HG03521 (cell line): ENCODE data around the gene CD52.
"Not testable (repeated sequence)": the region's sequence is repeated elsewhere in the genome, so short reads cannot be mapped to it uniquely, and the experiment has no call there.

Source experiments
- ATAC-seq: cut with Tn5 transposase; IDR thresholded peaks from one replicate; pipeline ENCODE4 v1.9.1; 2021; ENCODE audit warnings: mild to moderate bottlenecking, moderate library complexity; ENCODE audit not compliant: unreplicated experiment

The CD52 gene

DNA sequence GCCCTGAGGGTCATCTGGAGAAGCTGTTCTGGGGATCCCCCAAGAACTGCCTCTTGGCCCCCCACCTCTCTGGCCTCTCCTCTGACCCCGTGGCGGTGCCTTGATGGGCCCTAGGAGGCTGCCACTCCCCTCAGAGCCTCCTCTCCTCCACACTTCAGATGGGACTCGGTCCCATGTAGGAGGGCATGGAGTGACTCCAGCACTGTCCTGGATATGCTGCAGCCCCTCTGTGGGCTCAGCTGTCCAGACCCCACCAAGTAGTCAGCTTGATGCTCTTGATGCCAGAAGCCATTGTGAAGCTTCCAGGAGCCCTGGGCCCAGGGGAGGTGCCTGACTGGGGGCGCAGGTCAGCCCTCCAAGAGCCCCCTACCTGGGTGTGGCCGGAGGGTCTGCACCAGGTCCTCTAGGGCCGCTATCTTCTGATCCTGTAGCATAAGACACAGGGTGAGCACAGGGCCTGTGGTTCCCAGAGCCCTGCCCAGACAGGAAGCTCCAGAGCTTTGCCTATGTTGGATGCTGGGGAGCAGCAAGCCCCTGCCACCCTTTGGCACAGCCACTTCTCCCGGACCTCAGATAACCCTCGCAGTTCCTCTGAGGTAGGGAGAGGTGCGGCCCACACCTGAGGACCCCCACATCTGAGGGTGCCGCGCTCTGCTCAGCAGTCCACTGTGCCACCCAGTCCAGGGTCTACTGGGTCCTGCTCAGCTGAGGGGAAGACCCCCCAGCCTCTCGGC lies 20.5 kb upstream of the CD52 start:
- ATAC-seq, result no peak

DNA sequence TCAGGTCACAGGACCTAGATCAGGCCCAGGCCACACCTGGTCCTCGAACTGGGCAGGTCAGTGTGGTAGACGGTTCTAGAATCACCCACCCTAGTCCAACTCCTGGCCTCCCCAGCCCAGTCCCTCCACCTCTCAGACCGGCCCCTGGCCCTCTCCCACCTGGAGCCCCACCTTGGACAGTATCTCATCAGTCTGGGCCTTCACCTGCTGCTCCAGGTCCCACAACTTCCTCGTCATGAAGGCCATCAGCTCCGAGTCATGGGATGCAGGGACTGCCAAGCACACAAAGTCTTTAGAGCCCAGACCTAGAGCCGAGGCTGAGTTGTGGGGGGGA lies 20.0 kb upstream of the CD52 start:
- ATAC-seq, result no peak

DNA sequence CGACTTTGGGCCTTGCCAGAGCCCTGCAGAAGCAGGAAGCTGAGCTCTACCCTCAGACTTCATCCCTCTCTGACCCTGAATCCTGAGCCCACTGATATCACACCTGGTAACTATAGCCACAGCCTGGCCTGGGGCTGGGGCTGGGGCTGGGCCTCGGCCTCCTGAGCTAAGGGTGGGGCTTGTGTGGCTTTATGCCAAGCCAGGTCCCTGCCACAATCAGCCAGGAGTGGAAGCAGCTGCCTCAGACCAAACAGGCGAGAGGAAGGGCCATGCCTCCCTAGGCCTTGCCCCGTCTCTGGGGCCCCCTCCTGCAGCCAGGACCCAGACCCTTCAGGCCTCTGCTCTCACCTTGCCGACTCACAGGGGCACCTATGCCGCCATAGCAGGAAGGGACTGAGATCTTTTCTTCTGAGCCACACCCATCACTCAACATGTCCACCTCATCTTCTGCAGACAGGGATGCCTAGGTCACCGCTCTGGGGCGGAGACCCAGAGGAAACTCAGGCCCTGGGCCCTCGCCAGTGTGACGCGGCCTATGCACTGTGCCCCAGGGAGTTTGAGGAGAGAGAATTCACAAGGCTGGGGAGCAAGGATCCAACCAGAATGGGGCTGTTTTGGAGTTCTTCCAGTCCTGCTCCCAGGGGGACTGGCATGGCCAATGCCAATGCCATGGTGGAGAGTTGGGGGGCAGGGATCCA lies 17.0 kb upstream of the CD52 start:
- no peak for ATAC-seq

DNA sequence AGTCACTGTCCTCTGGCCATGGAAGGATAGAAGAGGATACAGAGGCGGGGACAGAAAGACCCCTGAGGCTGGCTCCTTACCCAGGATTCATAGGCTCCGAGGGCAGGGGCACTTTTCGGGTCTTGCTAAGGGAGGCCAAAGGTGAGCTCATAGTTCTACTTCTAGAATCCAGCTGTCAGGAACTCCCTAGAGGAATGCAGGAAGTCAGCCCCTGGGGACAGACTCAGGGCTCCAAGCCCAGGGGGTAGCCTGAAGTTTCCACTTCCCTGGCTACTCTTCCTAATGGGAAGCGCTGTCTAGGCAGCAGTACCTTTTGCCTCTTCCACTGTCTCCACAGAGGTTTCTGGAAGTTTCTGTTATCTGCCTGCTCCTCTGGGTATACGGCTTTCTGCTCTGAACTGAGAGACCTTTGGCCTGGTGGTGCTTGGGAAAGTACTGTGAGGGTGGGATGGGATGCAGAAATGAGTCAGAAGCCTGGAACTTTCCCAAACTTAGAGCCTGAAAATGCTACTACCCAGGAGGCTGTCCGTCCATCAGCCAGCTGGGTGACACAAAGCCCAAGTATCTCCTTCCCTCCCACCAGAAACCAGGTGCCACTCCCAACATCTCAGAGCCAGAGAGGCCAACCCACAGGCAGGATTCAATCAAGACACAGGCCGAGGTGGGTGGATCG lies 14.9 kb upstream of the CD52 start:
- no peak for ATAC-seq

DNA sequence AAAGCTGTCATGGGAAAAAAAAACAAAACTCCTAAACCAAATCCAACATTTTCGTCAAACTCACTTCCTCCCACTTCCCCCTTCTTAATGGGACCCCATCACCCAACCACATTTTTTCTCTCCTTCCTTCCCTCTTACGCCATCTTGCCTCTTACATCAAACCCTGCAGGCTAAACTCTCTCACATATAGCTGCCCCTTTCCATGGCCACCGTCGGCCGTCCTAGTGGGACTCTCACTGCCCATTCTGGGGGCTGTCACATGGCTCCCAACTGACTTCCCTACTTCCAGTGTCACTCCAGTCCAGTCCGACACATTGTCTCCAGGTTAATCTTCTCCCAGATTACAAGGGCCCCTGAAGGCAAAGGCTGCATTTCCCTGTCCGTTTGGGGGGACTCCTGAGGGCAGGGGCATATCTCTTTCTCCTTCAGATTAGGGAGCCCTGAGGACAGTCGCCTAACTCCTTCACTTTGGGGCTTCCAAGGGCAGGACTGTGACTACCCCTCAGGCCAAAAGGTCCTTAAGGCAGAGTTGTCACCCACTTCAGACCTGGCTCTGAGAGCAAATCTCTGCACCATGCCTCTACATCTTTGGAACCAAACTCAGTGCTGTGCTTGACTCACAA lies 12.0 kb upstream of the CD52 start:
- peak; percentile 12 for ATAC-seq

DNA sequence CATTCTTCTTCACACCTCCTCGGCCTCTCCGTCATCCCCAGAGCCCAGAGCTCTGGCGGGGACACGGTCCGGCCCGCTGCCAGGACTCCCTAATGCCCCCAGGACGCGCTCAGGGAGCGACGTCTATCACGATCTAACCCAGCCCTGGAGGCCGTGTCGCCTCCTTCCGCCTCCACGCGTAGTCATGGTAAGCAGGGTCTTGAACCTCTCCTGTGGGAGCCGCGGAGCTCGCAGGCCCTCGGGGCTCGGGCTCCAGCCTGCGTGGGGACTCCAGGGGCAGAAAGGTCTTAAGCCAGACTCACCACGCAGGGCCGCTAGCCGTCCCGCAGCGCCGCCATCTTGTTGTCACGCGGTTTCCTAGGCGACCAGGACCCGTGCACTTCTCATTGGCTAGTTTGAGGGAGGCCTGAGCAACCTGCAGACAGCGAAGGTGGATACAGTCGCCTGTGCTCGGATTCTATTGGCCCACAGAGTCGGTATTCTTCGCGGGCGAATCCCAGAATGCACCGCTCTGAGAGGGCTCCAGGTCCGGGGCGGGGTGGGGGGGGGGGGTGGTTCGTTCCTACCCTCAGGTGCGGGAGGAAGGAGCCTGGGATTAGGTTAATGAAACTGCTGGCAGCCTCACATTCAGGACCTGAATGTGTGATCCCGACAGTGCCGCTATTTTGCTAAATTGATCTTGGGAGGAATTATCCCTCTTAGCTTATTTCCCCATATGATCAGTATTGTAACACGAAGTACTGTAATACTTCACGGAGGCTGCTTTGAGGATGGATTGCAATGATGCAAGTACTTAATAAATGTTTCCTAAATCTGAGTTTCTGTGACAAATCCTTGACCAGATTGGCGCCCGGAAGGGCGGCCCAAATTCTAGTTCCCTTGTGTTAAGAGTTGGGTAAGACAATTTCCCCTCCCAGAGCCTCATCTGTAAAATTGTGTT lies 11.2 kb upstream of the CD52 start, which contains the start of gene UBXN11:
TSS of gene UBXN11 (minus strand) at position 347 of the 940 bp plus-strand sequence. CDS start 3,753 bp downstream, outside the sequence.
- peak; percentile 99 for ATAC-seq

DNA sequence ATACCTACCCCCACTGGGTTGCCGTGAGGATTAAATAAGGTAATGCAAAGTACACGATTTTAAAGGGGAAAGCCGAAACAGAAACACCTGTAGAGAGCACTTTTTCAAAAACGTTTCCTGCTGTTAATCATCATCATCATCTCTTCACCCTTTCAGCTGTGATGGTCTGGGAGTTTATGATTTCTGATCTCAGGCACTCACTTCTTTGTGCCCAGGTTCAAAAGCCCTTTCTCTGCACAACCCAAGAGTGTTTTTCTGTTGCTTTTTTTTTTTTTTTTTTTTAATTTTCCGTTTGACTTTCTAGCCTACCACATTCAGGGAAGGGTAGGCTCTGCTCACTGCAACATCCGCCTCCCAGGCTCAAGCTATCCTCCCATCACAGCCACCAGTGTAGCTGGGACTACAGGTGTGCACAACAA lies 10.4 kb upstream of the CD52 start:
- ATAC-seq, result no peak

DNA sequence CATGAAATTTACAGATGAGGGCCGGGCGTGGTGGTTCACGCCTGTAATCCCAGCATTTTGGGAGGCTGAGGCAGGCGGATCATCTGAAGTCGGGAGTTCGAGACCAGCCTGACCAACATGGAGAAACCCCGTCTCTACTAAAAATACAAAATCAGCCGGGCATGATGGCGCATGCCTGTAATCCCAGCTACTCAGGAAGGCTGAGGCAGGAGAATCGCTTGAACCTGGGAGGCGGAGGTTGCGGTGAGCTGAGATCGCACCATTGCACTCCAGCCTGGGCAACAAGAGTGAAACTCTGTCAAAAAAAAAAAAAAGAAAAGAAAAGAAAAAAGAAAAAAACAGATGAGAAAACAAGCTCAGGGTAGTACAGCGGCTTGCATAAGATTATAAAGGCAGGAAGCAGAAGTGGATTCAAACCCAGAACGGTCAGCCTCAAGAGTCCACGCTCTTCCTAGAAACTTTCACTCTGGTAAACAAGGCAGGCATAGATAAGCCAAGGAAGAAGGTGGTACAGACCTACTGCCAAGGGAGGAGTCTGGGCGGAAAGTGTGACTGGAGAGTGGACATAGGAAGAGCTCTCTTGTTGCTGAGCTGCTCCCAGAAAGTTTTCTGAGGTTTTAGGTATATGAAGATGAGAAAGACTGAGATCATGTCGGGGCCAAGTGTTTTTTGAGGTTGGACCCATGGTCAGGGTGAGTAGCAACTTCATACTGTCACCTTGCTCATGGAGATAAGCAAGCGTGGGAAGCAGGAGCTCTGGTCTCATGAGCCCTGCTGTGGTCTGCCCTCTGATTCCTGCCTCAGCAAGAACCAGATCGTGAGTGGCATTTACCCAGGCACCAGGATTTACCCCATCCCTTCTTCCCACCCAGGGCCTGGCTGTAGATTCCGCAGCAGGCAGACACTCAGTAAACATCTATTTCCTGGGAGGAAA lies 9.5 kb upstream of the CD52 start:
- ATAC-seq, result not testable (repeated sequence)

DNA sequence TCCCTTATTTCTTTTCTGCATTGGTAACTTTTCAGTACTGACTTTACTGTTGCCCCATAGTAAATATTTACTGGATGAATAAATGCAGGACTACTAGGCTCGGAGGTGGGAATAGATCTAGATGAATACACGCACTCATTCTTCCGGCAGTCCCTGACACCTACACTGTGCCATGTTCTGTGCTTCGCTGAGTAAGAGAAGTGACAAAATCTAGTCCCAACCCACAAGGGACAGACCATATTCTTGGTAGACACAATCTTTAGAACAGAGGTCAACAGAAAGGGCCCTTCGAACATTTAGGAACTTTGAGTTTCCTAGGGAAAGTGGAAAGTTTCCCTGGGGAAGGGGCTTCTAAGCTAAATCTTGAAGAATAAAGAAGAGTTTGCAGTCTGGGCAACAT lies 3.3 kb upstream of the CD52 start:
- ATAC-seq, result no peak

DNA sequence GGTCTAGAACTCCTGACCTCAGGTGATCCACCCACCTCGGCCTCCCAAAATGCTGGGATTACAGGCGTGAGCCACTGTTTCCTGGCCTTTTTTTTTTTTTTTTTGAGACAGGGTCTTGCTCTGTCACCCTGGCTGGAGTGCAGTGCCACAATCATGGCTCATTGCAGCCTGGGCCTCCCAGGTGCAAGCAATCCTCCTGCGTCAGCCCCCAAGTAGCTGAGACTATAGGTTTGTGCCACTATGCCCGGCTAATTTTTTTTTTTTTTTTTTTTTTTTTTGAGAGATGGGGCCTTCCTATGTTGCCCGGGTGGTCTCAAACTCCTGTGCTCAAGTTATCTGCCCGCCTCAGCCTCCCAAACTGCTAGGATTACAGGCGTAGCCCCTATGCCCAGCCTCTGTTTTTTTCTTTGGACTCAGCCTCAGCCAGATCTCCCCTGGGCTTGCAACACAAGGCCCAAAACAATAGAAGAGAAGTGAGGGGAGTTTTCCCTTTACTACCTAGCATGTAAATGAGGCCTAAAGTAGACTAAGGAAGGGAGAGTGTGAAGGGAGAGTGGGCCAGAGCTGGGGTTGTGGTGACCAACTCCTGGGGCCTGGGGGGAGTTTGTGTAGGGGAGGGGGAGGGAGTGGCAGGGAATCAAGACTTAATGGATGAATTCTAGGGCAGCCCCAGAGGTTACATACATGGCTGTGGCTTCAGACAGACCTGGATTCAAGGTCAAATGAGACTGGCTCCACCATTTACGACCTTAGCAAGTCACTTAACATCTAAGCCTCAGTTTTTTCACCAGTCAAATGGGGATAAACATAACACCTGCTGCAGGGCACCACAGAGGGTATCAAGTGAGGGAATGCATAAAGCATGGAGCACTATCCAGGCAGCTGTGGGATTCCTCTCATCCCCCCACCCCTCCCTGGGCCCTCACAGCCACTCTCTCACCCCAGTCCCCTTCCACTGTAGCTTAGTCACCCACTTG lies 1.6 kb upstream of the CD52 start:
- no peak for ATAC-seq

DNA sequence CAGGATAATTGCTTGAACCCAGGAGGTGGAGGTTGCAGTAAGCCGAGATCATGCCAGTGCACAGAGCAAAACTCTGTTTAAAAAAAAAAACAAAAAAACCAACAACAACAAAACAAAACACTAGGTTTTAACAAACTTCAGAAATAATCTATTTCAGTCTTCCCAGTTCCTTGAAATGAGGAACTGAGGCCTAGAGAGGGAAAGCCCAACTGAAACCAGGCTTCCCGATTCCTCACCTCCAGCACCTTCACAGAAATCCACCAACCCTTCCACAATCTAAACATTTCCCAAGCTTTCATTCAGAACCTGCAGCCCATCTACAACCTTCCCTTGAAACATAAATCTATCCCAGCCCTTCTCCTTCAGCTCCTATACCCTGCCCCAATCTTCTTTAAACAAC lies 612 bp upstream of the CD52 start:
- no peak for ATAC-seq

DNA sequence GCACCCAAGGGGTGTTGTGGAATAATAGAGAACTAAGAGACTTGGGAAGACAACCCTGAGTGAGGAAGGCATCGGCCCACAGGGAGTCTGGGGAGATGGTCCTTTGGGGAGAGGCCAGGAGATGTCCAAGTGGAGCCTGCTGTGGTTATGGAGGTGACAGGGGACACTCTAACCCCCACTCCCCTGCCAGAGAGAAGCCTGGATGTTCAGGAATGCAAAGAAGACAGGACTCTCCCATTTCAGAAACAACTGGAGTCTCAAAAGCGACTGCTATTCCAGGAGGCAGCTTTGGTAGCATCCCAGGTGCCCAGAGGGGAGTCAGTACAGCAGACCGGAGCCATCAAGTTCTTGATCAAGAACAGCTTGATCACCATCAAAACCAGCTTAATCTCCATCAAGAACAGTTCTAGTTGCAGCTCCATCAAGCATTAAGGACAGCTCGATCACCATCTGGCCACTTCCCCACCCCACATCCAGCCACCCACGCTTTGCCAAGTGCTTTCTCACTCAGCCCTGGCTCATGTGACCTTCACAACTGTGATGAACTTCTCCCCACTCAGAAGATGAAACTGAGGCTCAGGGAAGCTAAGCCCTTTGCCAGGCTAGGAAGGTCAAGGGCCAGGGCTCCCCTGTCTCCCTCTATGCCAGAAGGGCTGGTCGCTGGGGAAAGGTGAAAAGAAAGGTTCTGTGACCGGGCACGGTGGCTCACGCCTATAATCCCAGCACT lies 743 bp downstream of the CD52 start:
- no peak for ATAC-seq

DNA sequence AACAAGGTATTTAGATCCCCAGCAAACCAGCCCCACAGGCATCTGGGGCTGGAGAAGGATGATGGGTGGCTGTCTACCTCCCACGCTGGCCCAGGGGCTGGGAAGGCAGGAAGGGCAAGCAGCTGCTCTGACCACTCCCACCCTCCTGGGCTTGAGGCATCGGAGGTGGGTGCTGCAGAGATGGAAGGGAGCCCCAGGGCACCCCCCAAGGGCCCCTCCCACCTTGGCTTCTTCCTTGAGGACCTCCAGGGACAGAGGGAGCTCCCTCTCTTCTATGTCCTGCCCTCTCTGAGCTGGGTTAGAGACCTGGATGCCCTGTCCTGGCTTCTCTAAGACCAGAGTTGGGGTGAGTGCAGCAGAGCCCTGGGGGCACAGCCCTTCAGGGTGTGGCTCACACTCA lies 3.1 kb downstream of the CD52 start:
- ATAC-seq, result no peak

DNA sequence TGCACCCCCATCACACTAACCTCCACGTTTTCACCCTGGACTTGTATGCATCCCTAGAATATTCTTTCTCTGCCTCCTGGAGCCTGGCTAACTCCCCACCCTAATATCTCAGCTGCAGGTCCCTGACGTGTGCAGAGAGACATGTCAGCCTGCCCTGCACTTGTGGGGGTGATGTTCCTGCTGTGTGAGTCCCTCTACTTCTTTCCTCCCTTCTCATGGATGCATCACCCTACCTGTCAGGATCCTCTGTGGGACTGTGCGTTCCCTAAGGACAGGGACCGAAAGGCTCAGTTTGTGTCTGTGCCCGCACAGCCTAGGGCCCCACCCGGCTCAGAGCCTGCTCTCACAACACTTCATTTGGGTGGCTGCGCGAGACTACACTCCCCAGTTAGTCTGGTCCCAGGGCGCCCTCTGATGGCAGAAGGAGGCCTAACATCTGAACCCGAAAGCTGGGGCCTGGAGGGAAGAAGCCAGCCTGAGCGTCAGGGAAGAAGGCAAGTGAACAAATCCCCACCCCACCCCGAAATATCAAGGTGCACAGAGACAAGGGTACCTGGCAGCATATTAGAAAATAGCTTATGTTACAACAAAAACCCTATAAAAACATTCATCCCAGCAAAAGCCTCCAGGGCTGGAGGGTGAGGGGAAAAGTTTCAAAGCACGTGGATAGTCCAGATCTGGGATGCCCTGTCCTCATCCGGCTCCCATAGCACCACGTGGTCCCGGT lies 3.7 kb downstream of the CD52 start:
- ATAC-seq, result peak; percentile 52

DNA sequence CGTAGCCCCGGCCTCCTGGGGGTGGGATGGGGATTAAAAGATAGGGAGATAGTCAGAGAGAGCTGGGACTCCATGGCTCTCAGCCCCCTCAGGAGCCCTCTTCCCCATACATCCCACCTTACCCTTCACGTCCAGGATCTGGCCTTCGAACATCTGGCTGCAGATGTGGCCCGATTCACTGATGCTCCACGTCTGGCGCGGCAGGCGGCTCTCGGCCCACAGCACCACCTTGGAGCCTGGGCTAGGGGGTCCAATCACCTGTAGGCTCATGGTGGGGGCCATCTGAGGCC lies 4.2 kb downstream of the CD52 start:
- no peak for ATAC-seq

DNA sequence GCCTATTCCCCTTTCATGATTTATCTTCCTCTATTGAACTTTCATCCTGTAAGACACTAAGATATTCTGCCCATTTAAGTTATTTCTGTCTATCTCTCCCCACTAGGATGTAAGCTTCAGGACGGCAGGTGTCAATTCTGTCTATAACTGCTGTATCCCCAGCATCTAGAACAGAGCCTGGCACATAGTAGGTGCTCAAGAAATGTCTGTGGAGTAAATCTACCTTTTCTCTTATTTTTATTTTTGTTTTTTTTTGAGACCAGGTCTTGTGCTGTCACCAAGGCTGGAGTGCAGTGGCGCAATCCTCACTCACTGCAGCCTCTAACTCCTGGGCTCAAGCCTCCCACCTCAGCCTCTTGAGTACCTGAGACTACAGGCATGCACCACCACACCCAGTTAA lies 5.6 kb downstream of the CD52 start:
- no peak for ATAC-seq

DNA sequence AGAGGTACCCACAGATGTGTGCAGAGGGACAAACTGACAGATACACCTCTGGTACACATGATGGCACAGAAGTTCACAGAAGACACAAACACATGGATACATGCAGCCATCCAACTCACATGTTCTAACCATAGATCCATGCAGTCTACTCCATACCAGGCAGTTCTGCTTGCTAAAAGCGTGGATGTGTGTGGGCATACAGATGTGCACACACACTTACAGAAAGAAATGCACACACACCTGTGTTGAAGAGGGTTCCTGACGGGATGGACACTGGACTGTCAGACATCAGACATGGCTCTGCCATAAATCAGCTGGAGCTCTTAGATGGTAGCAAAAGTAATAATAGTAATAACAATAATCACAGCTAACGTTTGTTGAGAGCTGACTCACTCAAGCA lies 6.8 kb downstream of the CD52 start:
- ATAC-seq, result no peak
